Stimulated activated CD4-positive, alpha-beta T cell treated with anti-CD3 and anti-CD28 coated beads, Interleukin-12 subunit alpha, Interleukin-12 subunit beta, amount 100 ng/mL, for 48 hours (primary cell): Measurements from ENCODE around the gene COL9A1.

ENCODE experiments used
- DNase-seq, 3 donors: peaks; one replicate each; pipeline ENCODE4 v3.0.0-alpha.2; 2020; ENCODE audit warnings: low read depth in 2 of 3, low spot score in 1 of 3

The COL9A1 gene

DNA sequence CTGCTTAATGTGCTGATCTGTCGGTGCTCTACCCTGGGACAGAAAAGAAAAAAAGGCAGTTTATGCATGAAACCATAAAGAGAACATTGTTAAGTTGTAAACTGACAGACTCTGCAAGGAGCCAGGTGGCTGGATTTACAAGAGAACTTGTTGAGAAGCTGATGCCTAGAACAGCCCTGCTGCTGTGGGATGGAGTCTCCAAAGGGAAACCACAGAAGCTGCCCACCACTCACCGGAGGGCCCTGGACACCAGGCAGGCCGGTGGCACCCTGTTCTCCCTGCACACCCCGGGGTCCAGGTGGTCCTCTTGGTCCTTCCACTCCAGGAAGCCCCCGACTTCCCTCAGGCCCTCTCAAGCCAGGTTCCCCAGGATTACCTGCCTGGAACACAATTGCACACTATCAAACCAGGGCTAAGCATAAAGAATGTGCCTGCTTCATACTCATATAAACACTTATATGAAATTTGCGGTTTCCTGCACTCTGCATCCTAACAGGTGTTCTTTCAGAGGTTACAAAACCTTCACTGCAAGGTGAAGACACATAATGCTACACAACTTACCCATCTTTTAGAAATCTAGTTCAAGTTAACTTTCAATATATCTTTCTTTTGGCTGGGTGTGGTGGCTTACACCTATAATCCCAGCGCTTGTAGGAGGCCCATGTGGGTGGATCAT is 68.2 kb downstream of the COL9A1 start:
- no peak for DNase-seq

DNA sequence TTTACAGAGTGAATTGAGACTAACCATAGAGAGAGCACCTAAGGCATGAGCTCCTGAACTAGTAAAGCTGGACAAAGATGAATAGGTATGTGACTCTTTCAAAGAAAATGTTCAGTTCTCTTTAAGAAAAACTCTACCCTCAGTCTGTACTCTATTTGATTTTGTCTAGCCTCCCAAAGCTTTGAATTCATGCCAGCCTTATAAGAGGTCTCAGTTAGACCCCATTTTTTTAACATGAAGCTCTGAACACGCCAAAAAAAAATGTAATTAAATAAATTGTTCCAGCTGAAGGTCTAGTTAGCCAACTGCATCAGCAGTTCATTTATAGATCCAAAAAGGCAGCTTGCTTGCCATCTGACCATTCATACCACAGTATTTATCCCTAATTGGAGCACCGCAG is 71.6 kb downstream of the COL9A1 start:
- DNase-seq = no peak

DNA sequence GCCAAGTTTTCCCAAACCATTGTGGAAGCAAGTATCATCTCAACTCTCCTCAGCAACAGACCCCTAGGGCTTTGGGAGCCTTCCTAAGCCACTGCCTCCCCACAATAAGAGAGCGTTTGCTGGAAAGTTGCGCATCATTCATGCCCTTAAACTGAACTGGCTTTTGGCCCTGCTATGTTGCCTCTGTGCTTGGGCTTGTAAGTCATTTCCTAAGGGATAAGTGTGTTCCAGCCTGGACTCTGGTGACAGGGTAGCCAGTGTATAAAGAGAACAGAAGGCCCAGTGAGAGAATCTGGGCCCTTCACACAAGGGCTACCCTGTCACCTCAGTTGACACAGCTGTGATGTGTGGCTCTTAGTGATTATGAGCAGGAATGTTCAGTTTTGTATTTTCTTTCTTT is 77.8 kb downstream of the COL9A1 start:
- DNase-seq = no peak

DNA sequence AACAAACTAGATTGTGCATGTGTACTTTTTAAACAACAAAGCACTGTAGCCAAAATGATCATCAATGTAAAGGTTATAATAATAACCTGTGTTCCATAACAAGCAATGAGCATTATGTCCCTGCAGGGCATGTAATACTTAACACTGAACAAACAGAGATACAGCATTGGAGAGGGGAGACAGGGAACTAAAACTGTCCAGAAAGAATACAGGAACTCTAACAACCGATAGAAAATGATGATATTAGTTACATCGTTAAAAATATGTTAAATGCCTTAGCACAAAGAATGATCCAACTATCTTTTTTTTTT is 80.5 kb downstream of the COL9A1 start:
- DNase-seq = no peak

DNA sequence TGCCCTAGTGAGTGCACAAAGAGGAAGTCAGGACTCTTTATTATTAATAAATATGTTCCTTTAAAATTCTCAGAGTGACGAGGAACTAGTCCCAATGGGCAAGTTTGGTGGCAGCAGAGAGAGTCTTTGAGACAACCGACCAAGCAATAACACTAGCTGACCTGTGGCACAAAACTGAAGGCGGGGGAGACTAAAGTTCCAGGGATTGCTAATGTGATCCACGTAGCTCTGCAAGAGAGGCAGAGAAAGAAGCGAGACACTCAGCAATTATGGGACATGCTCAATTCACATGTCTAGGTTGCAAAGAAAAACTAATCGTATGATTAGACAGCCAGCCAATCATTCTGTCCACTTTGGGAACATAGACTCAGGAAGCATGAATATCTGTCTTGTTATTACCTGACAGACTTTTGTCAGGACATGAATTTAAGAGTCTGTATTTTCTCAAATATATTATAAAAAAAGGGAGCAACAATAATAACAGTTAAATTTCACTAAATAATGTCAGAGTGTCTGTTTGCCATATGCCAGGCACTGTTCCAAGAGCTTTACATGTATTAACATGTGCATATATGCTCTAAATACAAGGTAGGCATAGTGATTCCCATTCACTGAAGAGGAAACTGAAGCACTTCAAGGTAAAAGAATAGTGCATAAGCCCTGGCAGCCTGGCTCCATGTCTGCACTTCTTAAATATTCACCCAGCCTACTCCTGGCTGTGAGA is 81.0 kb downstream of the COL9A1 start:
- DNase-seq = no peak

DNA sequence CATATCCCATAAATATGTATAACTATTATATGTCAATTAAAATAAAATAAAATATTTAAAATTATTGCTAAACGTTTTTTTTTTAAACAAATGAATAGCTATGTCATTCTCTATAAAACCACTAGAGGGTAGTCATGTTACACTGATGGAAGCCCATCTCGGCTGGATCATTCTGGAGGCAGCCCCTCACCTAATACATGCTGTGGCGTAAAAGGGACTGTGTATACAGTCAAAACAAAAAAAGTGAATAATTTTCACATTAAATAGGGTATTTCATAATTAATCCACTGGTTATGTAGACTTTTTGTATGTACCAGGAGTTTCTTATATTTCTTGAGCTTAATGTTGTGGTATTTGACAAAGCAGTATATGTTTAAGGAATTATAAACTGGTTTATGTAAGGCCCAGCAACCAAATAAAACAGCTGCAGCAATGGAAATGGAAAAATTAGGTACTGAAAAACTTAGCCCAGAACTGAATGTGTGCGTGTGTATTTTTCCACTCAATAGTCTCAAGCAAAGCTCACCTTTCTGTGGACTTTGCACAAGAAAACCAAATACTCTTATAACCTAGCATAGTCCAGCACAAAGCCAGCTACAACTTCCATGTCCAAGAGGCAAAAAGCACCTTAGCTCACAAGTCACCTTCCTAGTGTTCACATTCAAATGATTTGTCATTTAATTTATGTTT is 81.7 kb downstream of the COL9A1 start:
- DNase-seq = no peak

DNA sequence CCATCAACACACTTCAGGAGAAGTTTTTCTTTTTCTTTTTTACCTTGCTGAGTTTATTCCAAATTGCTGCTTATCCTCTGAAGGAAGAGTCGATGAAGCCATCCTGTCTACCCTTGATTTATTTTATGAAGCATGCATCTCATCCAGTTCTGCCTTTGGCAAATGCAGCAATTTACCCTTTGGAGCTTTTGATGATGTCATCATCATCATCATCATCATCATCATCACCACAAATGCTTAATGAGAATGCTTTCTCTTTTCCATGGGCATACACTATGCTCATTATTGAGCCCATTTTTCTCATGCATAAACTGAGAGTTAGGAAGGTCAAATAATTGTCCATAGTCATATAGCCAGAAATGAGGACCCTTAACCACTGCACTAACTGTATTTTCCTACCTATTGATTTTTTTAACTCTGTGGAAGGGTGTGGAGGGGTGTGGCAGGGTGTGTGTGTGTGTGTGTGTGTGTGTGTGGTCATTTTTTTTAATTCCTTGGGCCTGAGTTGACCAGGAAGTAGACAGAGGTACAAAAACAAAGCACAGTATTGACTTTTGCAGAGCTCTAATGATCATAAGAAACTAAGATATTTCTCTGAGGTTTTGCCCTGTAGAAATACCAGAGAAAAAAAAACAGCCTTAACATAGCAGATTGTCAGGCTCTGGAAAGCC is 82.8 kb downstream of the COL9A1 start:
- DNase-seq = no peak

DNA sequence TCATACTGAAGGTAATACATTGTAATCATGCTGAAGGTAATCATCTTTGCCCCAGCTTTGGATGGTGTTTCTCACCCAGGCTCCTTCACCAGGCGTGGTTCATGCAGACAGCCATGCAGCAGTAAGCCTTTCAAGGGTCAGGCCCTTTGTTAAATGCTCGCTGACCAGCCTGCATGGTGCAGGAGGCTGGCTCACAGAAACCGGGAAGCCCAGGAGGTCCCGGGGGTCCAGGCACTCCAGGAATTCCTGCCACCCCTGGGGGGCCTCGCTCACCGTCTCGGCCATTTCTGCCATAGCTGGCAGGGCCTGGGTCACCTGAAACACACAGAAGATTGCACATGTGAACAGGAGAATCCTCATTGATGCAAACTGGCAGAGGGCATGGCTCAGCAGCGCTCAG is 86.1 kb downstream of the COL9A1 start:
- DNase-seq = no peak

DNA sequence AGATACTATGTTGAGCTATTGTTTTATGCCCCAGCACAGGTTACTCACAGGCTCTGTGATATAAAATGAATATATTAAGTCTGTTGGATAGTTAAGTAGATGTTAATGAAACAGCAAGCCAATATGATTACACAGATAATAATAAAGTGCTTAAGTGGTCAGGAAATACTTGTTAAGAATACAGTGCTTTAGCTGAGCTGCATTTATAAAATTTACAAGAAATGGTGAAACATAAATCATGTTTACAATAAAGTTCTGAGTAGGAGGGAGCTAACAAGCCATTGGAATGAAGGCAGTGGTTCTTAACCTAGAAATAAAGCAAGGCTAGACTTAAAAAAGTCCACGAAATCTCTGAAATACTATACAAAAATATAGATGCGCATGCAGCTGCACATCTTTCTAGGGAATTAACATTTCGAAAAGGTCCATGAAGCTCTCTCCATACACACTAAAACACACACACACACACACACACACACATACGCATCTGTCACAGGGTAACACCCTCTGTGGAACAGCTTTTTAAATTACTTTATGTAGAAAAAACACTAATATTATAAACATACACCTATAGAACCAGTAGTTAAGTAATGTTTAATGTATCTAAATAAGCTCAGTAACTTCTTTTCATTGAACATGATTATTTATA is 87.3 kb downstream of the COL9A1 start:
- no peak for DNase-seq

DNA sequence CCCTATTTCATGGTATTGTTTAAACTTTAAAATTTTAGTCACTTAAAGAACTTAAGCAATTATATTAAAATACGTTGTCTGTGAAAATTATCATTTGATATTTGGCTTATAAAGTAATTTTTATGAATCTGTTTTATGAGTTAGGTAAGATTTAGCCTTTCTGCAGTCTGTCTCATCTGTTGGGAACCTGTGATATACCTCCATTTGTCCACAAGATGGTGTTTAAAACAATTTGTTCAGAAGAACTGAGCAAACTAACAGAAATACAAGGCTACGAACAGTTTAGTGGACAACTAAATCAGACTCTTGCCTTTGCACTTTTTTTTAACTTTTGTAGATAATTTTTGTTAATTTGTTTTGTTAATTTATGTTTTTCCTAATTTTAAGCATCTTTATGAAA is 92.4 kb downstream of the COL9A1 start:
- no peak for DNase-seq

DNA sequence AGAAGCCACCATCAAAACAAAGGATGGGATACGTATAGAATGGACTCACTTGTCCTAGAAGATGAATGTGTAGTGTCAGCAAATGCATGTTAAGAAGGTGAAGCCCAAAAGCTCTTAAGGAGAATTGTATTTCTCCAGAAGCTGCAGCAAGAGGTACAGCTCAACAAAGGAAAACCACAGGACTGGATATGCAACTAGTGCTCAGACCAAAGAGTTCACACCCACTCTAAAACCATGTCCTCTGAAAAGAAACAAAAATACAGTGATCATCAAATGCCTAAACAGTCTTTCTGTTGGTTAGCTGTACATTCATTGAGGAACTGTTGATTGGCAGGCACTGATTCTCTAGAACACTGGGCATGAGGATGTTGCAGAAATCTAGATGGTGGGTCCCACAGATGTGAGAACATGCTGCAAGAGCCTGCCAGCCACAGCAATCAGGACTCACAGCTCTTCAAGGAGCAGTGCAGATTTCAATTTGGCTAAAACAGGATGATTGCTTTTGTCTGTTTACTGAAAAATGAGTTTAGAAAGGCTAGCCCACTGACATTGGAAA is 94.6 kb downstream of the COL9A1 start:
- DNase-seq = no peak

DNA sequence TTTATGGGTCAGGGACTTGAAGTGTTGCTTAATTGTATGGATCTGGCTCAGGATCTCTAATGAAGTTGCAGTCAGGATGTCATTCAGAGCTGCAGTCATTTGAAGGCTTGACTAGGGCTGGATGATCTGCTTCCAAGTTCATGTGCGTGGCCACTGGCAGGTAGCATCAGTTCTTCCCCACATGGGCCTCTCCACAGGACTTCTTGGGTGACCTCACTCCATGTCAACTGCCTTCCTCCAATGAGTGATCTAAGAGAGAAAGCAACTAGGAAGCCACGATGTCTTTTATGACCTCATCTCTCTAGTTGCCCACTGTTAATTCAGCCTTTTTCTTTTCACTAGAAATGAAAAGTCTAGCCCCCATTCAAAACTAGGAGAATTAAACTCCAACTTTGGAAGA is 104.1 kb downstream of the COL9A1 start:
- DNase-seq = no peak

DNA sequence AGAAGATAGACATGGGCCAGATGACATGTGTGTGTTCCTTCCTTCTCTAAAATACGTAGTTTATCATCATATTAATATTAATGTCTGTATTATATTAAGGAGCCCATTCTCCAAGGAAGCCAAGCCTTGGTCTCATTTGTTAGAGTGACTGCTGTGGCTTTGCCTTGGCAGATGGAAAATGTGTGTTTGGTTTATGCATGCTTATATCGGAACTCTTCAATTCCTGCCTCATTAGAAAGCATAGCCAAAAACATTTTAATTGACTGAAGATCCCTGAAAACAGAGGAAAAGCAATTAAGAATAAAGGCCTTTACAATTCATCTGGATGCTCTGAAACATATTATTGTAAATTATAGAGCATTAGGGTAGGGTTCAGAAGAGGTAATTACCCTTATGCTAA is 106.4 kb downstream of the COL9A1 start:
- DNase-seq = no peak

DNA sequence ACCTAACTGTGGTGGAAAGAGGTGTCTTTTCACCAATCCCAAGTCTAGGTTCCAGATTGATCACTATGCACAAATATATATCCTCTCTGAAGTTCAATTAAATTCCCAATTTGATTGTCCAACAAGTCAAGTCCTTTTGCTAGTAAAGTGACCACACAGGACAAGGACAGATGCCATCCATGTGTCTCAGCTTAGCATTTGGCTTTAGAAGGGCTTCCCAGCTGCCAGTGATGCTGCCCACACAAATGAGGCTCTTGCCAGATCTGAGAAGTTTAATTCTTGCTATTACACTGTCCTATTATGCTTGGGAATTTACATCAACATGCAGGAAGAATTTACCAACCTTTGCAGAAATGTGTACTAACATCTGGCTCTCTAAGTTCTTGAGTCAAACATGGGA is 108.5 kb downstream of the COL9A1 start:
- DNase-seq = no peak

DNA sequence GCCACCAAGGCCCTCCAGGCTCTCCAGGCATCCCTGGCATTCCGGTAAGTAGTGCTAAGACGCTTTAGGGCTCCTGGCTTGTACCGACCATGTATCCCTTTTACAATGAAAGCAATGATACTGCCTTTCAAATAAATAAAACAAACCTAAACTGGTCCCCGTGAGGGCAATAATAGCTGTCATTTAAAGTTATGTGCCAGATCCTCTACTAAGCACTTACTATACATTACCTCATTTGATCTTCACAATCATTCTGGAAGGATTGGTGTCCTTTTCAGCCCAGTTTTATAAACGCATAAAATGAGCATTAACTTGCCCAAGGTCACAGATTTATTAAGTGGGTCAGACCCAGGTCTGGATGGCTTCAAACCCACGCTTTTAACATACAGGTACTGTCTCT is 114.7 kb downstream of the COL9A1 start:
- no peak for DNase-seq

DNA sequence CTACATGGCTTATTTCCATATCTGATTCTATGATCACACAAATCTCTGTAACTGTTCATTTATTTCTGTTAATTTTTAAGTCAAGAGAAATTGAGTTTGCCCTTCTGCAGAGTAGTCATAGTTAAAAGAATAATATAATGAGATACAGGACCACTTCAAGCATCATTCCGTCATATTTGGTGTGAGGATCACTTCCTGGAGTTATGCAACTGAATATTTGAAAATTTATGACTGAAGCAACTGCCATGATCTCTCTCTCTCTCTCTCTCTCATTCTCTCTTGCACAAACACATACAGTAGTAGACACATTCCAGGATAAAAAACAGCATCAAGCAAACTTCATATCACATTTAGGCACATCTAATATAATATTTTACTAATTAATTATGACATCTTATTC is 116.4 kb downstream of the COL9A1 start:
- DNase-seq = no peak

DNA sequence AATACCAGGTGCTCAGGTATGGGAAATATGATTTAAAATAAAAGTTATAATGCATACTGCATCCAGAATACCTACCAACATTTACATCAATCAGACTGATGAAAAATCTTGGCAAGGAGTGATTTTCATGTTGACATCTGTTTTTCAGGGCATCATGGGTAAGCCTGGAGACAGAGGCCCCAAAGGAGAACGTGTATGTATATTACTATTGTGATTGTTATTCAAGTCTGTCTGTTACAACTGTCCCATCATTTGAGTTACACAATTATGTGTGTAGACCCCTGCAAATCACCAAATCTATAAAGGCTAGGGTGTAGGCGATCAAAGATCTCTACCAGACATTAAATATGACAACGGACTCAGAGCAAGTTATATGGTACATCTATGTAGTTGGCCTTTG is 118.2 kb downstream of the COL9A1 start:
- DNase-seq = no peak

DNA sequence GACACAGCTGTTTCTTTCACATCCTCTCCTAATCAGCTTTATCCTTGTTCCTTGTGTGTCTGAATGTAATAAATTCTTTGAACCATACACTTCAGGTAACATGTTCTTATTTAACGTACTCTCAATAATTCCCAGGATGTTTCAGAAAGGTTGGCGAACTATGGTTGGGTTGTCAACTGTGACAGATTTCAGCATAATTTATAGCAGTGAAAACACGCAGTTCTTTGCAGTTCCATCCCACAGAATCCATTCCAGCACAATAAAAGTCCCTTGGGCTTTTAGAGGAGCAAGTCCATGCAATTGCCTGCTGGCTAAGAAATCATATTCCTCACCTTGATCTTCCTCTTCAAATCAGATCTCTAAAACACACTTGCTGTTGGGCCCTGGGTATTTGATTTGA is 119.3 kb downstream of the COL9A1 start:
- no peak for DNase-seq

DNA sequence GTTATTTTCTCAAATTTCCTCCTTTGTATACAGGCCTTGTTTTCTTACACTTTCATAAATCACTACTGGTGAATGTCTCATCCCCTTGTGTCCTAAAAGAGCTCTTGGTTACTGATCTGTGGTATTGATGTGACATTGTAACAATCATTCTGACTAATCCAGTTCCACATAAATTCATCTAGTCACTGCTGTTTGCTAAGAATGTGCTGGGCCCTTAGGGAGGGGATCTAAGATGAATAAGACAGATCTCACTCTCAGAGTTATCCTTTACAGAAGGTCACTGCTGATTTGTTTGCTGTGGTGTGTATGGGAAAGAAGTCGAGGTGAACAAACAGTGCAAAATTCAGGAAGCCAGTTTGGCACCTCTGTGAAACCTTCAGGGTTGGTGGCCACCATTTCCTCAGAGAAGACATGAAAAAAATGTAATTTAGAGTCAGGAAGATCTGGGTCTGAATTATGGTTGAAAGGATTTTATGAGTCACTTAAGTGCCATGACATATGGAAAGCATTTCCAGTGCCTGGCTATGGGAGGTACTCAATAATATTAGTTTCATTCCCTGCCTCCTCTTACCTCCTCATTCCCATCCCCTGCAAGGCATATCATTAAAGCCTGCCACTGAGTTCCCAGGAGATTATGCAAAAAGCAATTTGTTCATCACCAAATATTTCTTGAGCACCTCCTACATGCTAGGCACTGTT is 121.8 kb downstream of the COL9A1 start:
- DNase-seq = no peak

DNA sequence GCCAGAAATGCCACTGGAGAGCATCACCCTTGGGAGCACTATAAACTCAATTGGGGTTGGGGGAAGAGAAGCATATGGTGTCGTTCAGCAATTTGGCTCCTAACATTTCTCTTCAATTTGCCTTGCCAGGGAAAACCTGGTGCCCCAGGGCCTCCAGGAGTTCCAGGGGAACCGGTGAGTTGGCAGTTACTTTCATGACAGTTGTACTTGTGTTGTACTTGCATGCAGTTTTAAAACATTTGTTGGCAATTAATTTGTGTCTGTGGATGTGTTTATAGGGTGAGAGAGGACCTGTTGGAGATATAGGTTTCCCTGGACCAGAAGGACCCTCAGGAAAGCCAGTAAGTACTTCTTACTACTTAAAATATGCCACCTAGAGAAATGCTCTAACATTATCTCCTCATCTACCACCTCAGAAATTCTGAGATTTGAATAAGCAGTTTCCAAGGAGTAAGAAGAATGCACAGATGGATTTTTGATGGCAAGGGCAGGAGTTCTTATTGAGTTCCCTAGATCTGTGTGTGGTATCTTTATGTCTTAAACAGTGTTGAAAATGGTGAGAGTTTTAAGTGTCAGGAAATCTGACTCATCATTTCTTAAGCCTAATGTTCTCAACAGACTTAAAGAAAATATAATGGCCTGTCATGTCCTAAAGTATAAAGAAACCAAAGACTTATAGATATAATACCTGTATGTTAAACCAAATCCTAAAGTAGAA is 122.5 kb downstream of the COL9A1 start:
- DNase-seq = no peak
